Measurements from ENCODE around the gene OBP2B. TPM values are rescaled to one million over a fixed set of nuclear protein-coding genes. Genes with fewer than 3 reads are reported as not detected.
"Not testable (repeated sequence)": the region's sequence is repeated elsewhere in the genome, so short reads cannot be mapped to it uniquely, and the experiment has no call there.

Gene OBP2B
- total RNA-seq, 1 donor from 2014 or later = not detected

DNA sequence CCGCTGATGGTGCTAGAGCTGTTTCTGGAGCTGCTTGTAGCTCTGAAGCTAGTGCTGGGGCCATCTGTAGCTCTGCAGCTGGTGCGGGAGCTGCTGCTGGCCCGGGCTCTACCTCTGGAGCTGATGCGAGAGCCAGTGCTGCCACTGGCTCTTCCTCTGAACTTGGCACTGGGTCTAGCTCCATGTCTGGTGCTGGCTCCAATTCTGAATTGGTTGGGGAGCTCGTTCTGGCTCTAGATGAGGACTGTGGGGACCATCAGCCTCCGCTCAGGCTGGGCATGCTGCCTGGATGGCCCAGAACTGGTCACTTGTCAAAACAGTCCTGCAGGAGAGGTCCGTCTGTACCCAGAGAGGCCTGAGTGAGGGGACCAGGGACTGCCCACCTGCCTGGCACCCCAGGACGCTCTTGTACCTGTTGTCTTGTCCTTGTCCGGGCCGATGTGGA is 21.5 kb downstream of the OBP2B start:
- intact Hi-C loops (cut with DNase I) = loop anchor here (1.0 to 5.0 kb wide), 3 partner anchors 50 to 140 kb away; partner anchors contain the start of gene ABO
- ATAC-seq = no peak
- no peak for DNase-seq (ENCODE audit: missing footprints)

DNA sequence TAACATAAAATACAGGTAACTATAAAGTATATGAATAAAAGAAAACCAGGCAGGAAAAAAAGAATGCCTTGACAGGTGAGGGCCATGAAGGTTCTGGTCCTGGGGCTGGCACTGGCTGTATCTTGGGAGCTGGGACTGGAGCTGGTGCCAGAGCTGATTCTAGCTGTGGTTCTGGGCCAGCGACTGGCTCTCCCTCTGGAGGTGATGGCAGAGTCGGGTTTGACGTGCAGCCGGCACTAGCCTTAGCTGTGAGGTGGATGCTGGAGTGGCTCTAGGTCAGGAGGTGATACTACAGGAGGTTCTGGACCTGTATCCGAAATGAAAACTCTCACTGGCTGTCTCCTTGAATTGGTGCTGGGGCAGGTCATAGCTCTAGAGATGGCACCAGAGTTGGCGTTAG is 22.3 kb downstream of the OBP2B start:
- no peak for DNase-seq (ENCODE audit: missing footprints)

DNA sequence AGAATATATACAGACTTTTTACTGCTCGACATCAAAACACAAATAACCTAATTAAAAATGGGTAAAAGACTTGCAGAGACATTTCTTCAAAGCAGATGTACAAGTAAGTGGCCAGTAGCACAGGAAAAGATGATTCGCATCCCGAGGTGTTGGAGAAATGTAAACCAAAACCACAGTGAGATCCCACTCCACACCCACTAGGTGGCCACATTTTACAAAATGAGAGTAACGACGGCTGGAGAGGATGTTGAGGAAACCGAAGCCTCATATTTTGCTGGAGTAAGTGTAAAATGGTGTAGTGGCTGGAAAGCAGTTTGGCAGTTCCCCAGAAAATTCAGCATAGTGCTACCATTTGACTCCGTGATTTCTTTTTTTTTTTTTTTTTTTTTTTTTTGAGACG is 24.1 kb downstream of the OBP2B start:
- peak; percentile 70 for ATAC-seq
- intact Hi-C loops (cut with DNase I) = loop anchor here (5.0 kb wide), 2 partner anchors 52 to 142 kb away; no protein-coding TSS in a partner anchor

More for the DNA sequence above, 22.3 kb downstream of the OBP2B start:
- ATAC-seq = no peak
- intact Hi-C loops (cut with DNase I) = loop anchor here (1.0 to 5.0 kb wide), 3 partner anchors 51 to 300 kb away; no protein-coding TSS in a partner anchor

DNA sequence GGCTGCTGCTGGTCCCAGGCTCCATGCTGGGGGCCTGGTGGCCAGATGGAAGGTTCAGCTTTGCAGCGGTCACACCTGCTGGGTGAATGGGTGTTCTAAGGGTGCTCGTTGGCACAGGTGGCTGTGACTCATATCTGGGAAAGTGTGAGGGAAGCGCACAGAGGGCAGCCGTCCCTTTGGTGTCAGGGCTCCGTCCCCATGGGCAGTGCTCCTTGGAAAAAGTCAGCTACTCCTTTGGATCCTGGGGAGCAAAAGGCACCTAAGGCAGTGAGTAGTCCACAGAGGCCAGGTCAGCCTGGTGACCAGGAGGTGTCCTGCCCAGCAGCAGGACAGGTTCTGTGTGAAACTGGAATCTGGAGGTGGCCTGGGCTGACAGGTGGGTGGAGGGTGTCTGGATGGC is 26.9 kb downstream of the OBP2B start:
- intact Hi-C loops (cut with DNase I) = no loop called here
- ATAC-seq = no peak

More for the DNA sequence above, 24.1 kb downstream of the OBP2B start:
- DNase-seq (ENCODE audit: missing footprints) = no peak

DNA sequence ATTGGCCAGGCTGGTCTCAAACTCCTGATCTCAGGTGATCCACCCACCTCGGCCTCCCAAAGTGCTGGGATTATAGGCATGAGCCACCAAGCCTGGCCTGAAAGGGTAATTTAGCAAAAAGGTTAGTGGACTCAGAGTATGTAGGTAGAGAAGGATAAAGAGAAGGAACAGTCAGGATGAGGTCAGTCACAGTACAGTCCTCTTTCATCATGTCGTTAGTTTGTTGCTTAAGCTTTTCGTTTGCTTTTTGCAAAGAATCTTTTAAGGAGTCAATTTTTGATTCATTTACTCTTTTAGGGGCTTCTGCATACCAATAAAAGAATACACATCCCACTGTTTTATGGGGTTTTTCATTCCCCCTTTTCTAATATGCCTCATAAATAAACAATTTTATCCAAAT is 27.5 kb downstream of the OBP2B start:
- ATAC-seq (no peak), DNase-seq (ENCODE audit: missing footprints) (no peak)
- intact Hi-C loops (cut with DNase I) = no loop called here

More for the DNA sequence above, 26.9 kb downstream of the OBP2B start:
- no peak for DNase-seq (ENCODE audit: missing footprints)

DNA sequence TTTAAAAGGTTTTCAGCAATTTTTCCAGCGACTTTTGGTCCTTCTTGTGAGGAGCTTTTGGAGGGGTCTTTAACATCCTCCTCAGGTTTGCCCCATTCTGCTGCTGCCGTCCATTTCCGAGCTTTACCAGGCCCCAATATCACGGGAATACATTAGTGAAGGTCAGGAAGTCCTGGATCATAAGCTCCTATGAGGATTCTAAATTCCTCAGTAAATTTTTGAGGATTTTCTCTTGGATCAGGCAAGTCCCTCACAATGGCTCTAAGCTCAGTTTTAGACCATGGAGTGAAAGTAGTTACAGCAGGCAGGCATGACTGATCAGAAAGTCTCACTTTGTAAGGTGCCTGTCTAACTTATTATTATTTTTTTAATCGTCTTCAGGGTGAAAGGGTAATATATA is 28.1 kb downstream of the OBP2B start:
- no peak for DNase-seq (ENCODE audit: missing footprints)
- intact Hi-C loops (cut with DNase I) = no loop called here
- no peak for ATAC-seq

DNA sequence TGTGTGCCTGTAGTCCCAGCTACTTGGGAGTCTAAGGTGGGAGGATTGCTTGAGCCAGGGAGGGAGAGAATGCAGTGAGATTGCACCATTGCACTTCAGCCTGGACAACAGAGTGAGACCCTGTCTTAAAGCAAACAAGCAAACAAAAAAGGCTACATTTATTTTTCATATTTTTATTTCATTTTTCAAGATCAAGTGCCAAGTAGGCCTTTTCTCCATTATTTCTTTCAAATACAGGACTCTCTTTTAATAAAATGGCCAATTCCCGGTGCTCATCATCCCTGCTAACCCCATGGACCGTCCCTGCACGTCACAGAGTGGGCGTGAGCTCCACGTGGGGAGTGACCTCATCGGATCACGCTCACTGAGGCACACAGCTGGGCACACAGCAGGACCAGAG is 36.0 kb downstream of the OBP2B start:
- ATAC-seq = no peak
- intact Hi-C loops (cut with DNase I) = no loop called here
- DNase-seq (ENCODE audit: missing footprints) = no peak

DNA sequence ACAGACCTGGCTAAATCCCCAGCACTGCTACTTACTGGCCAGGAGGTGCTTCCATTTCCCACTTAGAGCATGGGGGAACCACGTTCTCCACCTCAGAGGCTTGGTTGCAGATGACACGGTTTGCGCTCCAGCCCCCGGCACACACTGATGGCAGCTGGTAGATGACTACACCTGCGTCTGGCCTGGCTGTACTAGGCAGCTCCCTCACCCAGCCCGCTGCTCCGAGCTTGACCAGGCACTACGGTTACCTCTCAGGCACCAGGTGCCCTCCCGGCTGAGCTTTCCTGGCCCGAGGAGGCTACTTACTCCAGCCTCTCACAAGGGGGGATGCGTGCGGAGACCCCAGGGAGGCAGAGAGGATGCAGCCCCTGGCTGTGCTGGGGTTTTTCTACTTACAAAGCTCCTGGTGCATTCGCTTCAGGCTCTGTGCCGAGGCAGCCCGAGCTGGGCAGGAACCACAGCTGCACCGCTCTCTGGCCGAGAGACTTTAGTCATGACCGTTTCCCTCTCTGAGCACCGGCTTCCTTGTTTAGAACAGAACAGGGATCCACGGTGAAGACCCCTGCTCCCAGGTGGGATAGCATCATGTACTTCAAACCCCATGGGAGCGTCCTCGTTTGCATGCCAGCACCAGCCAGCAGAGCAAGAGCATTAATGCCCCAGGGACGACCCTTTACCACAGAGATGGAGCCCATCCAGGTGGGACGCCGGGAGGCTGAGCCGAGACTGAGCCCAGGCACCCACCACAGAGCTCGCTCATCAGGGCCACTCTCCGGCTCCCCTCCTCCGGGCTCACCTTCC is 37.7 kb downstream of the OBP2B start:
- intact Hi-C loops (cut with DNase I) = no loop called here
- ATAC-seq = no peak
- no peak for DNase-seq (ENCODE audit: missing footprints)

DNA sequence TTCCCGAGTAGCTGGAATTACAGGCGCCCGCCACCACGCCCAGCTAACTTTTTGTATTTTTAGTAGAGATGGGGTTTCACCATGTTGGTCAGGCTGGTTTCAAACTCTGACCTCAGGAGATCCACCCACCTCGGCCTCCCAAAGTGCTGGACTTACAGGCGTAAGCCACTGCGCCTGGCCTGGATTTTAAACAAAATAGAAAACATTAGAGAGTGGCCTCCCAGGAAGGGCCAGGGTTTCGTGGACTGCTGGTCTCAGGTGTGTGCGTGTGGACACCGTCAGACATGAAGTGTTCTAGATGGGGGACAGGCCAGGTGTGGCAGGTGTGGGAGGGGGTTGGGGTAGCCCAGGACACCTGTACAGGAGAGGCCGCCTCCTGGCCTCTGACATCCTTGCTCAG is 38.3 kb downstream of the OBP2B start:
- no peak for ATAC-seq
- intact Hi-C loops (cut with DNase I) = no loop called here
- no peak for DNase-seq (ENCODE audit: missing footprints)

DNA sequence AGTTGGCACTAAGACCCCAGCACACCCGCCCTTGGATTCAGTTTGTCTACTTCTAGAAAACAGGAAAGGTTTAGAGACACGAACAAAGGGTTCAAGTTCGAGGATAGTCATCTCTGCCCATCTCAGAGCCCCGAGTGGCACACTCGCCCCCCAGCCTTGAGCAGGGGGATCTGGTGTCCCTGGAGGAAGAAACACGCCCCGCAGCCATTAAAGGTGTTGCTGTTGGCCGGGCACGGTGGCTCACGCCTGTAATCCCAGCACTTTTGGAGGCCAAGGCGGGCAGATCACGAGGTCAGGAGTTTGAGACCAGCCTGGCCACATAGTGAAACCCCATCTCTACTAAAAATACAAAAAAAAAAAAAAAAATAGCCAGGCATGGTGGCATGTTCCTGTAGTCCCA is 39.4 kb downstream of the OBP2B start:
- DNase-seq (ENCODE audit: missing footprints); intact Hi-C loops (cut with DNase I); ATAC-seq: not testable (repeated sequence)

DNA sequence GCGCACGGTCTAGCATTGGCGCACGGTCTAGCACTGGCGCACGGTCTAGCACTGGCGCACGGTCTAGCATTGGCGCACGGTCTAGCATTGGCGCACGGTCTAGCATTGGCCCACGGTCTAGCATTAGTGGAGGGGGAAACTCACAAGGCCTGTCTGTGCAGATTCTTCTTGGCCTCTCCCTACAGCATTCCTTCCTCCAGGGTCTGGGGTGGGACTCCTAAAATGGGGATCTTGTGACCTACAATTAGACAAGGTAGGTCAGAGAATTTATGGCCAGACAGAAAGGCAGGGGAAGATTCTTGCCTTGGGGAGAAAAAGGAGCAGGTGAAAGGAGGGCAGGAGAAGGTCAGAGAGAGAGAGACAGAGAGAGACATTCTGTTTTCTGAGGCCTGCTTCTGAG is 39.9 kb downstream of the OBP2B start:
- intact Hi-C loops (cut with DNase I) = no loop called here
- ATAC-seq = no peak

DNA sequence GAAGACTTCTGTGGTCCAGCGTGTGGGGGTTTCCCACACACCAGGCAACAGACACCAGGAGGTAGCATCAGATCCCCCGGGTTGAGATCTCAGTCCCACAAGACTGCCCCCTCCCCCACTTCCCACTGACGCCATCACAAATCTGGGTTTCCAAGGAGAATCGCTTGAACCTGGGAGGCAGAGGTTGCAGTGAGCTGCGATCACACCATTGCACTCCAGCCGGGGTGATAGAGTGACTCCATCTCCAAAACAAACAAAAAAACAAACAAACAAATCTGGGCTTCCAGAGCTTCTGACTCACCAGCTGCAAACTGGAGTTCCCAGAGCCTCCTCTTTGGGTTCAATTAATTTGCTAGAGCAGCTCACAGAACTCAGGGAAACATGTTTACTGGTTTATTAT is 40.6 kb downstream of the OBP2B start:
- ATAC-seq = no peak
- no peak for DNase-seq (ENCODE audit: missing footprints)
- intact Hi-C loops (cut with DNase I) = no loop called here

More for the DNA sequence above, 39.9 kb downstream of the OBP2B start:
- DNase-seq (ENCODE audit: missing footprints) = no peak

DNA sequence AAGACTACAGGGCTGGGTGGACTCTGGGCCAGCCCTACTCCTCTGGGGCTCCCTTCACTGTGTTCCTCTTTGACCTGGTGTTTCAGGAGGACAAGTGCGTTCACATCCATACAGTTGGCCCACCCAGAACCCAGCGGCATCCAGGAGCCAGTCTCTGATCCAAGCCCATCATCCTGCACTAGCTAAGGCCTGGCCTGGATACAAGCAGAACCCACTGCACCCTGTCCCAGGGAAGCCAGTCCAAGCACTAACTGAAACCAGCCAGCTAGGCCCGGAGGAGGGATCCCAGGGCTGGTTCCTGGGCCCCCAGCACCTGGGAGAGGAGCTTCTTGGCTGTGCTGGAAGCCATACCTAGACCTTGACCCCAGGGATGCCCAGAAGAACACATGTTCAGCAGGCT is 41.3 kb downstream of the OBP2B start:
- no peak for DNase-seq (ENCODE audit: missing footprints)

DNA sequence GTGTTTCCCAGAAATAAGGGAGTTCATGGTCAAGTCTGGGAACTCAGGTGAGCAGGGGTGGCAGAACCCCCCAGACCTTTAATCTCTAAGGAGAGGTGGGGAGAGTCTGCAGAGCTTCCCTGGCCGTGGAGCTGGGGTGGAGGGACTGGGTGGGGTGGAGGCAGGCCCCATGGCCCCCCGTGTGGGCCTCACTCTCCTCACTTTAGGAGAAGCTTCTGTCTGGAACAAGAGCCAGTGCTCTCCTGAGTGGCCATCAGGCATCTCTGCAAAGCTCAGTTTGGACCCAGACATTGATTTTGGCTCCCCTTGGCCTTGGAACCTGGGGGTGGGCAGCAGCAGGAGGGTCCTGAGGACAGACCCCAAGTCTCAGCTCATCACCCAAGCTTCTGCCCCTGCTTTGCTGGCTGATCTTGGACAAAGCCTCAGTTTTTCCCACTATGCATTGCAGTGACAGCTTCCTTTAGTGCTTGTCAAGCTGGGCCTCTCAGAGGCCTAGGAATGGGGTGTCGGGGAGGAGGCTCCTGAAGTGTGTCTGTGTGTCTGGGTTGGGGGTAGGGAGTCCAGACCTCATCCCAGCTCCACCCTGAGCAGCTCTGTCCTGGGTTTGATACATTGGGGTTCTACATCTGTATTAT is 41.8 kb downstream of the OBP2B start:
- intact Hi-C loops (cut with DNase I) = no loop called here
- ATAC-seq = no peak
- DNase-seq (ENCODE audit: missing footprints) = no peak

More for the DNA sequence above, 41.3 kb downstream of the OBP2B start:
- ATAC-seq = no peak
- intact Hi-C loops (cut with DNase I) = no loop called here

DNA sequence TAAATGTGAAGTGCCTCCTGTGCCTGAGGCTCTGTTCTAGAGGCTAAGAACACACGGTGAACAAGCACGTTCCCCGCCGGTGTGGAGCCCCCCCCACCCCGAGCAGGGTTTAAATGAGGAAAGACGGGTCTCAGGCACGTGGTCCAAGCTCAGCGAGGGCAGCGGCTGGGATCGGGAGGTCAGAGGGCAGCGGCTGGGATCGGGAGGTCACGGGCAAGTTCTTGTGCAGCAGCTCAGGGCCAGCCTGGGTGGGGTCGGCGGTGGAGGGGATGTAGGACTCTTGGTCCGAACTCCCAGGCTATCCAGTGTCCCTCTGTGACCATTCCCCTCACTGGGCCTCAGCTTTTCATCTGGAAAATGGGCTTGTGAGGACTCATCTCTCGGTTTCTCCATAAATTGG is 42.7 kb downstream of the OBP2B start:
- intact Hi-C loops (cut with DNase I) = no loop called here
- no peak for DNase-seq (ENCODE audit: missing footprints)
- ATAC-seq = no peak

DNA sequence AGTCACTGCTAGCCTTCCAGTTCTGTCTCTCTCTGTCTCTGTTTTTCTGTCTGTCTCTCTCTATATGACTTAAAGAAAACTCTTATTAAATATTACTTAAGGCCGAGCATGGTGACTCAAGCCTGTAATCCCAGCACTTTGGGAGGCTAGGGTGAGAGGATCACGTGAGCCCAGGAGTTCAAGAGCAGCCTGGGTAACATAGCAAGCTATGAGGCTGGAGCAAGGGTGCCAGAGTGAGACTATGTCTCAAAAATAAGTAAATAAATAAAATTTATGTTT is 43.7 kb downstream of the OBP2B start:
- ATAC-seq = no peak
- intact Hi-C loops (cut with DNase I) = no loop called here
- no peak for DNase-seq (ENCODE audit: missing footprints)

DNA sequence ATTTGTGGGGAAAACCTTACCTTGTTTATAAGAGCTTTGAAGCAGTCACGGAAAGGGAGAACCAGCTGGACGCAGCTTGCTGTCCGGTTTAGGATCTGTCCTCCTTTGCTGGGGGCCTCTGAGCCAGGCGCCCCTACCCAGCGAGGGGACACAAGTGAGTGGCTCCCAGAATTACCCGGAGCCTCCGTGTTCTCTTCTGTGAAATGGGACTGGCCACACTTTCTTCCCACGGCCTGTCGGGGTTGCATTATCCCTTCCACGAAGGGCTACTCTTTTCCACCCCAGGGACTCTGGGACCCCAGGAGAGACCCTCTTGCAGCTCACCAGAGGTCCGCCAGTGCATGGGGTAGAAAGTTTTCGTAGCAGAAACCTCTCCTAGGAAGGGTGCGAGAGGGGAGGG is 44.9 kb downstream of the OBP2B start:
- ATAC-seq = no peak

DNA sequence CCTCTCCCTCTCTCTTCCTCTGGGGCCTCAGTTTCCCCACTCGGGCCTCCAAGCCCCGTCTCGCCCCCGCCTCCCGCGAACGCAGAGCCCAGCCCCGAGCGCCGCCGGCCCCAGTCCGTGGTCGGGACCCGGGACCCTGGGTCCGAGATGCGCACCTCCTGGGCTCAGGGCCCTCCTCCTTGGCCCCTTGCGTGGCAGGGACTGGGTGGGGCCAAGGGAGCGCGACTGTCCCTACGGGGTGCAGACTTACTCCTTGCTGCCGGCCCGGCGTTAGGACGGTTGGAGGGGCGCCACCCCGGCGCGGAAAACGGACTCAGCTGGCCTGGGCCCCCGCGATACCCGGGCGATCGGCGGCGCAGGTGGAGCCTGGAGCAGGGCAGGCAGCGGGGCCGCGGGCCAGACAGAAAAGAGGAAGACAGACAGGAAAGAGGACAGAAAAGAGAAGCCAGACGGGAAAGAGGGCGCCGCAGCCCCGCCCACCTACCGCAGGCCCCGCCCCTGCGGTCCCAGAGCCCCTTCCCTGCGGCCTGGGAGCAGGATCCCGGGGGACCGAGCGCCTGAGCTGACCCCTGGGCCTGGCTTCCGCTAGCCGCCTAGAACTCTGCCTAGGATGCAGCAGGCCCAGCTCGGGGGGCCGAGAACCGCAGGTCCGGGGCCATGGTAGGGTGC is 45.4 kb downstream of the OBP2B start, which contains the start of gene GBGT1:
Gene GBGT1, minus strand, starts transcription at position 411 of the 669 bp plus-strand sequence. CDS start 1,502 bp downstream, outside the sequence.
- DNase-seq (ENCODE audit: missing footprints) (peak; percentile 93), ATAC-seq (peak; percentile 76)
- intact Hi-C loops (cut with DNase I) = no loop called here

More for the DNA sequence above, 44.9 kb downstream of the OBP2B start:
- intact Hi-C loops (cut with DNase I) = no loop called here
- DNase-seq (ENCODE audit: missing footprints) = no peak

DNA sequence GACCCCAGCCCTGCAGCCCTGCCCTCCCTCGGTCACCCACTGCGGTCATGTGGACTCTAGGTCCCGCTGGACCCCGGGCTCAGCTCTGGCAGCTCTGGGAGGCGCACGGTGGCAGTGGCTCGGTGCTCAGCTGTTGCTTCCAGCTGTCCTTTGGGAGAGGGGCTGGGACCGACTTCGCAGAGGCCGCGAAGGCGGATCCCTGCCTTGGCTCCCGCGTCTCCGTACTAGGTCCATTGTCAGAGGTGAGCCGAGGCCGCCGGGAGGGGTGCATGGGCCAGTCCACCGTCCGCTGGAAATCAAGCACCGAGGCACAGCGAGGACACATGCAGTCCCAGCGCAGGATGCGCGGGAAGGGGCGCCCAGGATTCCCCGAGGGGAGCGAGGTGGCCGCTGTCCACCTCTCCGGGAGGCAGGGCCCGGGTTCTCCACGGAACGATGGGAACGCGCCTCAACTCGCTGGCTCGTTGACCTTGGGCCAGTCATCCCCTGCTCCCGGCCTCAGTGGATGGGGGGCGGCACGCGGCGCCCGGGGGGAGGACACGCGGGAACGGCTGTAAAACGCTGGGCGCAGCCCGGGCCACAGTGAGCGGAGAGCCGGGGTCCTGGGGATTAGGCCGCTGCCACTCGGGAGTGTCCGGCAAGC is 46.1 kb downstream of the OBP2B start:
- ATAC-seq = peak; percentile 18
- DNase-seq (ENCODE audit: missing footprints) = no peak
- intact Hi-C loops (cut with DNase I) = no loop called here

All from Right ventricle myocardium inferior (tissue), 1 donor.